ENCODE data around the gene PLEKHG2. TPM values are rescaled to one million over a fixed set of nuclear protein-coding genes. Genes with fewer than 3 reads are reported as not detected.

The PLEKHG2 gene
- total RNA-seq, 2 experiments from 2014 or later: 30.4 to 65.9 TPM

- Histone ChIP-seq H3K27ac (ENCODE audit: low read depth, low read length, poor library complexity, severe bottlenecking) (peak overlapping the region; percentile 91), H3K79me2 (ENCODE audit: insufficient read depth, low read depth, low read length) (peaks cover 40% of the 10 kb centered on the region), H3K36me3 (ENCODE audit: insufficient read depth, low read length) (peaks cover 19% of the 10 kb centered on the region), H4K20me1 (ENCODE audit: insufficient read depth, low read length) (peaks cover 4% of the 10 kb centered on the region), H3K4me2 (ENCODE audit: low read length) (peak overlapping the region; percentile 96), H2AFZ (ENCODE audit: low read length) (no peak overlapping the region), H3K9me2 (ENCODE audit: insufficient read depth, low read length) (no peaks in the 10 kb centered on the region), H3K4me3 (ENCODE audit: low read depth, low read length, poor library complexity, severe bottlenecking) (peak overlapping the region; percentile 96), H3K4me1 (ENCODE audit: insufficient read depth, low read length, poor library complexity, severe bottlenecking) (peaks cover 48% of the 10 kb centered on the region), H3K9me3 (ENCODE audit: low read length) (no peaks in the 10 kb centered on the region)
- intact Hi-C loops (cut with micrococcal nuclease; ENCODE audit: unreplicated experiment): loop anchor here (10.0 kb wide), 2 partner anchors 545 to 555 kb away; no protein-coding TSS in a partner anchor
- ChIA-PET CTCF (ENCODE audit: unreplicated experiment) (no interaction called here), POLR2A (interaction anchor here (3.1 kb wide), 1 partner anchor 11 kb away, joined by 14 read pairs; no protein-coding TSS in a partner anchor)
- no TSS peak for BruUV-seq (replicated peaks)
- peak; percentile 77 for DNase-seq (ENCODE audit: low spot score)
- TF ChIP-seq EZH2phosphoT487 (IDR thresholded peaks at IDR 0.05; ENCODE audit: borderline replicate concordance, low read depth, low read length): no peak
- TF ChIP-seq, protein P1, sequence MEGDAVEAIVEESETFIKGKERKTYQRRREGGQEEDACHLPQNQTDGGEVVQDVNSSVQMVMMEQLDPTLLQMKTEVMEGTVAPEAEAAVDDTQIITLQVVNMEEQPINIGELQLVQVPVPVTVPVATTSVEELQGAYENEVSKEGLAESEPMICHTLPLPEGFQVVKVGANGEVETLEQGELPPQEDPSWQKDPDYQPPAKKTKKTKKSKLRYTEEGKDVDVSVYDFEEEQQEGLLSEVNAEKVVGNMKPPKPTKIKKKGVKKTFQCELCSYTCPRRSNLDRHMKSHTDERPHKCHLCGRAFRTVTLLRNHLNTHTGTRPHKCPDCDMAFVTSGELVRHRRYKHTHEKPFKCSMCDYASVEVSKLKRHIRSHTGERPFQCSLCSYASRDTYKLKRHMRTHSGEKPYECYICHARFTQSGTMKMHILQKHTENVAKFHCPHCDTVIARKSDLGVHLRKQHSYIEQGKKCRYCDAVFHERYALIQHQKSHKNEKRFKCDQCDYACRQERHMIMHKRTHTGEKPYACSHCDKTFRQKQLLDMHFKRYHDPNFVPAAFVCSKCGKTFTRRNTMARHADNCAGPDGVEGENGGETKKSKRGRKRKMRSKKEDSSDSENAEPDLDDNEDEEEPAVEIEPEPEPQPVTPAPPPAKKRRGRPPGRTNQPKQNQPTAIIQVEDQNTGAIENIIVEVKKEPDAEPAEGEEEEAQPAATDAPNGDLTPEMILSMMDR (conservative IDR thresholded peaks at IDR 0.05; ENCODE audit: low read length): no peak
These were observed 3.1 kb upstream of the PLEKHG2 start for GRCh38 chr19:39409208-39410016.

DNA sequence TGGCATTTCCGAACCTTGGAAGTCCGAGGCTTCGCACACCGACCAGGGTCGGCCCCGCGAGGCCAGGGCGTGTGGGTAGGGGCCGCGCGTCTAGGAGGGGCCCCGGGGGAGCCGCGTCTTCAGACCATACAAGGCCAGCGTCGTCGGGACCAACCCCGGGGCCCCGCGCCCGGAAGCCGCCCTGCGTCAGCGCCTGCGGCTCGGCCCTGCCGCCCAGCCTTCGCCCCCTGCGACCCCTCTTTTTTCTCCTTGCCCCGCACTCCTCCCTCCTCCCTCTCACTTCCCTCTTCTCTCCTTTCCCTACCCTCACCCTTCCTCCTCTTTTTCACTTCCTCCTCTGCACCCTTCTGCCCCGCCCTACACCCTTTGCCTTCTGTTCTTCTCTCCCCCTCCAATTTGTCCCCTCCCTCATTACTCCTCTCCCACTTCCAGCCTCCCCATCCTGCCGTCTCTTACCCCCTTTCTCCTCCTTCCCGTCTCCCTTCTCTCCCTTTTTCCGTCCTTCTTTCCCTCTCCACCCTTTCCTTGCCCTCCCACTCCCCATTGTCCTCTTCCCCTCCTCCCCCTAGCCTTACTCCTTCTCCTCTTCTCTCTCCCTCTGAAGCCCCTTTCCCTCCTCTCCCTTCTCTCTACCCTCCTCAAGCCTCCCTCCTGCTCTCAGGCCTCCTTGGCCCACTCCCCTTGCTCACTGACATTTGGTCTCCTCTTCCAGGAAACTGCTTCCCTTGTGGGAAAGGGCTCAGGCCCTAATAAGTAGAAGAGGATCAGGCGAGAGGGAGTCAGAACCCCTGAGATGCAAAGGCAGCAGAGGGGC lies 2.2 kb upstream of the PLEKHG2 start:
- Histone ChIP-seq H3K79me2 (ENCODE audit: insufficient read depth, low read depth, low read length) (peaks cover 43% of the 10 kb centered on the region), H4K20me1 (ENCODE audit: insufficient read depth, low read length) (peaks cover 4% of the 10 kb centered on the region), H3K36me3 (ENCODE audit: insufficient read depth, low read length) (peaks cover 19% of the 10 kb centered on the region), H3K4me1 (ENCODE audit: insufficient read depth, low read length, poor library complexity, severe bottlenecking) (peaks cover 43% of the 10 kb centered on the region), H3K9me3 (ENCODE audit: low read length) (no peaks in the 10 kb centered on the region), H3K9me2 (ENCODE audit: insufficient read depth, low read length) (no peaks in the 10 kb centered on the region), H3K4me2 (ENCODE audit: low read length) (peak overlapping the region; percentile 96), H3K27ac (ENCODE audit: low read depth, low read length, poor library complexity, severe bottlenecking) (peak overlapping the region; percentile 91), H3K4me3 (ENCODE audit: low read depth, low read length, poor library complexity, severe bottlenecking) (peak overlapping the region; percentile 96), H2AFZ (ENCODE audit: low read length) (no peak overlapping the region)
- intact Hi-C loops (cut with micrococcal nuclease; ENCODE audit: unreplicated experiment): no loop called here
- no peak for TF ChIP-seq EZH2phosphoT487 (IDR thresholded peaks at IDR 0.05; ENCODE audit: borderline replicate concordance, low read depth, low read length)
- TF ChIP-seq, protein P1 (conservative IDR thresholded peaks at IDR 0.05; ENCODE audit: low read length): no peak
- no TSS peak for BruUV-seq (replicated peaks)
- DNase-seq (ENCODE audit: low spot score): peak; percentile 78
- POLR2A ChIA-PET: no interaction called here
- CTCF ChIA-PET (ENCODE audit: unreplicated experiment): no interaction called here

All from OCI-LY7 (cell line).